Parathyroid adenoma (tissue), 2 donors: Measurements from ENCODE around the gene HNRNPDL.

Experiments
- H2AFZ ChIP-seq: fragments of 300-600 bp; sonication (generic); one replicate; pipeline ENCODE4 v1.7.0; 2017; ENCODE audit warnings: antibody characterized with exemption, mild to moderate bottlenecking
- H3K27ac ChIP-seq: fragments of 300-600 bp; sonication (generic); one replicate; pipeline ENCODE4 v1.7.0; 2017
- H3K27me3 ChIP-seq: fragments of 300-600 bp; sonication (generic); one replicate; pipeline ENCODE4 v1.7.0; 2017; ENCODE audit warnings: low read length; ENCODE audit not compliant: control insufficient read depth, insufficient read depth
- H3K36me3 ChIP-seq: fragments of 300-600 bp; sonication (generic); one replicate; pipeline ENCODE4 v1.7.0; 2017; ENCODE audit warnings: low read length; ENCODE audit not compliant: control insufficient read depth, insufficient read depth
- H3K4me1 ChIP-seq: fragments of 300-600 bp; sonication (generic); one replicate; pipeline ENCODE4 v1.7.0; 2017; ENCODE audit warnings: control low read depth
- H3K4me2 ChIP-seq: fragments of 300-600 bp; sonication (generic); one replicate; pipeline ENCODE4 v1.7.0; 2017; ENCODE audit warnings: low read length
- H3K4me3 ChIP-seq: fragments of 300-600 bp; sonication (generic); one replicate; pipeline ENCODE4 v1.7.0; 2017; ENCODE audit warnings: low read depth, low read length
- H3K79me2 ChIP-seq: fragments of 300-600 bp; sonication (generic); one replicate; pipeline ENCODE4 v1.7.0; 2017; ENCODE audit warnings: control low read depth
- H3K9ac ChIP-seq: fragments of 300-600 bp; sonication (generic); one replicate; pipeline ENCODE4 v1.7.0; 2017; ENCODE audit warnings: mild to moderate bottlenecking
- H3K9me3 ChIP-seq: fragments of 300-600 bp; sonication (generic); one replicate; pipeline ENCODE4 v1.7.0; 2017; ENCODE audit warnings: low read length; ENCODE audit not compliant: control insufficient read depth
- CTCF ChIP-seq: fragments of 300-600 bp; sonication (generic); IDR thresholded peaks from one replicate; pipeline ENCODE4 v1.7.0; 2017; ENCODE audit warnings: antibody characterized with exemption, mild to moderate bottlenecking
- donor health status: primary hyperparathyroidism.

HNRNPDL gene

GRCh38 chr4:82458729-82459128 lies 28.5 kb upstream of the HNRNPDL start:
- Histone ChIP-seq H3K9ac (no peak overlapping the region), H2AFZ (no peak overlapping the region), H3K4me1 (peaks cover 4% of the 10 kb centered on the region), H3K9me3 (no peaks in the 10 kb centered on the region), H3K4me3 (no peak overlapping the region), H3K27me3 (no peaks in the 10 kb centered on the region), H3K36me3 (no peaks in the 10 kb centered on the region), H3K27ac (no peak overlapping the region), H3K79me2 (no peaks in the 10 kb centered on the region), H3K4me2 (no peak overlapping the region)
- no peak for TF ChIP-seq CTCF

DNA sequence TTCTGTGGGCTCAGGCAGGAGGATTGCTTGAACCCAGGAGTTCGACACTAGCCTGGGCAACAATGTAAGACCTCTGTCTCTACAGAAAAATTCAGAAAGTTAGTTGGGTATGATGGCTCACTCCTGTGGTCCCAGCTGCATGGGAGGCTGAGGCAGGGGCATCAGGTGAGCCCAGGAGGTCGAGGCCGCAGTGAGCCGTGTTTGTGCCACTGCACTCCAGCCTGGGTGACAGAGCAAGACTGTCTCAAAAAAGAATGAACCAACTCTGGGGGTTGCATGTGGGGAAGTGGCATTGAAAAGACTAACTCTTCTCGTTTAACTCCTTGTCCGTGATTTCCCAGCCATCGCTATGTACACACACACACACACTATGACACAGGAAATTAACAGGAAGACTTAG lies 27.0 kb upstream of the HNRNPDL start:
- Histone ChIP-seq H3K36me3 (no peaks in the 10 kb centered on the region), H3K79me2 (no peaks in the 10 kb centered on the region), H3K27ac (no peak overlapping the region), H3K9ac (no peak overlapping the region), H2AFZ (no peak overlapping the region), H3K4me3 (no peak overlapping the region), H3K9me3 (no peaks in the 10 kb centered on the region), H3K27me3 (no peaks in the 10 kb centered on the region), H3K4me2 (no peak overlapping the region), H3K4me1 (peaks cover 4% of the 10 kb centered on the region)
- TF ChIP-seq CTCF = no peak

GRCh38 chr4:82452026-82452425 lies 21.8 kb upstream of the HNRNPDL start:
- Histone ChIP-seq H3K4me1 (peaks cover 4% of the 10 kb centered on the region), H3K36me3 (no peaks in the 10 kb centered on the region), H3K9ac (no peak overlapping the region), H2AFZ (no peak overlapping the region), H3K9me3 (no peaks in the 10 kb centered on the region), H3K27me3 (no peaks in the 10 kb centered on the region), H3K27ac (no peak overlapping the region), H3K4me2 (no peak overlapping the region), H3K4me3 (no peak overlapping the region), H3K79me2 (no peaks in the 10 kb centered on the region)
- no peak for TF ChIP-seq CTCF

GRCh38 chr4:82450966-82451755 lies 20.9 kb upstream of the HNRNPDL start:
- Histone ChIP-seq H3K4me3 (no peak overlapping the region), H3K36me3 (no peaks in the 10 kb centered on the region), H3K4me1 (peaks cover 4% of the 10 kb centered on the region), H3K79me2 (no peaks in the 10 kb centered on the region), H2AFZ (no peak overlapping the region), H3K9me3 (no peaks in the 10 kb centered on the region), H3K4me2 (no peak overlapping the region), H3K27me3 (no peaks in the 10 kb centered on the region), H3K9ac (no peak overlapping the region), H3K27ac (no peak overlapping the region)
- no peak for TF ChIP-seq CTCF

DNA sequence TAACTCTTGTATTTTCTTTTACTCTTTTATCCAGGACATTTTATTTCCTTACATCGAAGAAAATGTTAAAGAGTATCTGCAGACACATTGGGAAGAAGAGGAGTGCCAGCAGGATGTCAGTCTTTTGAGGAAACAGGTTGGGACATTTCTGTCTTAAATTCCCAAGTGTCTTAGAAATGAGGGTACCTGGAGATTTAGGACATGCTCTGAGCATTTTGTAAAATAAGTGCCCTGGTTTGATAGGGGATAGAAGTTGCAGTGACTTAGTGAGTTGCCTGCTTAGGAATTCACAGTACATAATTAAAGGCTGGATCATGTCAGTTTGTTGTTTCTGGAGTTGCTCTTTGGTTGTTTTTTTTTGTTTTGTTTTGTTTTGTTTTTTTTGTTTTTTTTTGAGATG lies 17.6 kb upstream of the HNRNPDL start:
- no peak overlapping the region for H2AFZ ChIP-seq
- no peak overlapping the region for H3K4me3 ChIP-seq
- H3K4me2 ChIP-seq = no peak overlapping the region
- H3K36me3 ChIP-seq = no peaks in the 10 kb centered on the region
- H3K9ac ChIP-seq = no peak overlapping the region
- no peaks in the 10 kb centered on the region for H3K9me3 ChIP-seq
- H3K27me3 ChIP-seq = no peaks in the 10 kb centered on the region
- no peaks in the 10 kb centered on the region for H3K4me1 ChIP-seq
- H3K27ac ChIP-seq = no peak overlapping the region
- peaks cover under 1% of the 10 kb centered on the region for H3K79me2 ChIP-seq
- TF ChIP-seq CTCF = no peak
